Ishikawa (cell line): ENCODE data around the gene CMYA5.

Source experiments
- CEBPB ChIP-seq: IDR thresholded peaks from 2 replicates; pipeline ENCODE4 v1.6.1; 2012
- CREB1 ChIP-seq: IDR thresholded peaks from 2 replicates; pipeline ENCODE4 v1.6.1; 2012; ENCODE audit warnings: low read depth
- EGR1 ChIP-seq: IDR thresholded peaks from 2 replicates; pipeline ENCODE4 v1.6.1; 2012
- EP300 ChIP-seq: IDR thresholded peaks from 2 replicates; pipeline ENCODE4 v1.6.1; 2012; ENCODE audit warnings: borderline replicate concordance
- FOXM1 ChIP-seq: IDR thresholded peaks from 2 replicates; pipeline ENCODE4 v1.6.1; 2012; ENCODE audit warnings: low read depth, borderline replicate concordance
- NFIC ChIP-seq: IDR thresholded peaks from 2 replicates; pipeline ENCODE4 v1.6.1; 2012
- RAD21 ChIP-seq: IDR thresholded peaks from 2 replicates; pipeline ENCODE4 v1.6.1; 2012; ENCODE audit warnings: low read depth
- TAF1 ChIP-seq: IDR thresholded peaks from 2 replicates; pipeline ENCODE4 v1.6.1; 2012; ENCODE audit warnings: low read depth, mild to moderate bottlenecking
- TCF12 ChIP-seq: IDR thresholded peaks from 2 replicates; pipeline ENCODE4 v1.6.1; 2012; ENCODE audit warnings: low read depth
- YY1 ChIP-seq: IDR thresholded peaks from 2 replicates; pipeline ENCODE4 v1.6.1; 2012; ENCODE audit warnings: low read depth
- ZBTB7A ChIP-seq: IDR thresholded peaks from 2 replicates; pipeline ENCODE4 v1.6.1; 2012; ENCODE audit warnings: low read depth
- TF ChIP-seq, protein P1 (sequence below): IDR thresholded peaks from 2 replicates; pipeline ENCODE4 v1.6.1; 2012
- TF ChIP-seq, protein P2 (sequence below): IDR thresholded peaks from 2 replicates; pipeline ENCODE4 v1.6.1; 2012; ENCODE audit warnings: low read depth, mild to moderate bottlenecking
- TF ChIP-seq, protein P3 (sequence below): IDR thresholded peaks from 2 replicates; pipeline ENCODE4 v1.6.1; 2012

- TF ChIP-seq, protein P1, sequence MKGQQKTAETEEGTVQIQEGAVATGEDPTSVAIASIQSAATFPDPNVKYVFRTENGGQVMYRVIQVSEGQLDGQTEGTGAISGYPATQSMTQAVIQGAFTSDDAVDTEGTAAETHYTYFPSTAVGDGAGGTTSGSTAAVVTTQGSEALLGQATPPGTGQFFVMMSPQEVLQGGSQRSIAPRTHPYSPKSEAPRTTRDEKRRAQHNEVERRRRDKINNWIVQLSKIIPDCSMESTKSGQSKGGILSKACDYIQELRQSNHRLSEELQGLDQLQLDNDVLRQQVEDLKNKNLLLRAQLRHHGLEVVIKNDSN = no peak
- TF ChIP-seq, protein P2, sequence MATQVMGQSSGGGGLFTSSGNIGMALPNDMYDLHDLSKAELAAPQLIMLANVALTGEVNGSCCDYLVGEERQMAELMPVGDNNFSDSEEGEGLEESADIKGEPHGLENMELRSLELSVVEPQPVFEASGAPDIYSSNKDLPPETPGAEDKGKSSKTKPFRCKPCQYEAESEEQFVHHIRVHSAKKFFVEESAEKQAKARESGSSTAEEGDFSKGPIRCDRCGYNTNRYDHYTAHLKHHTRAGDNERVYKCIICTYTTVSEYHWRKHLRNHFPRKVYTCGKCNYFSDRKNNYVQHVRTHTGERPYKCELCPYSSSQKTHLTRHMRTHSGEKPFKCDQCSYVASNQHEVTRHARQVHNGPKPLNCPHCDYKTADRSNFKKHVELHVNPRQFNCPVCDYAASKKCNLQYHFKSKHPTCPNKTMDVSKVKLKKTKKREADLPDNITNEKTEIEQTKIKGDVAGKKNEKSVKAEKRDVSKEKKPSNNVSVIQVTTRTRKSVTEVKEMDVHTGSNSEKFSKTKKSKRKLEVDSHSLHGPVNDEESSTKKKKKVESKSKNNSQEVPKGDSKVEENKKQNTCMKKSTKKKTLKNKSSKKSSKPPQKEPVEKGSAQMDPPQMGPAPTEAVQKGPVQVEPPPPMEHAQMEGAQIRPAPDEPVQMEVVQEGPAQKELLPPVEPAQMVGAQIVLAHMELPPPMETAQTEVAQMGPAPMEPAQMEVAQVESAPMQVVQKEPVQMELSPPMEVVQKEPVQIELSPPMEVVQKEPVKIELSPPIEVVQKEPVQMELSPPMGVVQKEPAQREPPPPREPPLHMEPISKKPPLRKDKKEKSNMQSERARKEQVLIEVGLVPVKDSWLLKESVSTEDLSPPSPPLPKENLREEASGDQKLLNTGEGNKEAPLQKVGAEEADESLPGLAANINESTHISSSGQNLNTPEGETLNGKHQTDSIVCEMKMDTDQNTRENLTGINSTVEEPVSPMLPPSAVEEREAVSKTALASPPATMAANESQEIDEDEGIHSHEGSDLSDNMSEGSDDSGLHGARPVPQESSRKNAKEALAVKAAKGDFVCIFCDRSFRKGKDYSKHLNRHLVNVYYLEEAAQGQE = no peak
- TF ChIP-seq EGR1 (no peak), FOXM1 (no peak), TAF1 (no peak), CEBPB (no peak), YY1 (no peak), EP300 (no peak), RAD21 (no peak), ZBTB7A (no peak), CREB1 (no peak), TCF12 (no peak), NFIC (no peak)
- TF ChIP-seq, protein P3, sequence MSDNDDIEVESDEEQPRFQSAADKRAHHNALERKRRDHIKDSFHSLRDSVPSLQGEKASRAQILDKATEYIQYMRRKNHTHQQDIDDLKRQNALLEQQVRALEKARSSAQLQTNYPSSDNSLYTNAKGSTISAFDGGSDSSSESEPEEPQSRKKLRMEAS = no peak
Measured at GRCh38 chr5:79694652-79695051, 5.0 kb downstream of the CMYA5 start.
